ENCODE measurements around the gene PID1.

Gene PID1

GRCh38 chr2:229173825-229174359, 97.2 kb downstream of the PID1 start:
- H3K27me3 Mint-ChIP-seq (ENCODE audit: low read depth): no peaks in the 10 kb centered on the region
- H3K27ac Mint-ChIP-seq: no peak overlapping the region
- H3K4me1 Mint-ChIP-seq: no peaks in the 10 kb centered on the region
- TF ChIP-seq CTCF (IDR thresholded peaks at IDR 0.05; ENCODE audit: unreplicated experiment in 3 of 3): no peak
- H3K9me3 Mint-ChIP-seq: peaks cover 3% of the 10 kb centered on the region
- no peaks in the 10 kb centered on the region for H3K36me3 Mint-ChIP-seq (ENCODE audit: low read depth)
- H3K4me3 Mint-ChIP-seq: no peak overlapping the region

- Mint-ChIP-seq H3K4me1 (no peaks in the 10 kb centered on the region), H3K4me3 (no peak overlapping the region), H3K36me3 (ENCODE audit: low read depth) (no peaks in the 10 kb centered on the region), H3K27me3 (ENCODE audit: low read depth) (no peaks in the 10 kb centered on the region), H3K27ac (no peak overlapping the region), H3K9me3 (peaks cover 3% of the 10 kb centered on the region)
- no peak for TF ChIP-seq CTCF (IDR thresholded peaks at IDR 0.05; ENCODE audit: unreplicated experiment in 3 of 3)
Observed at GRCh38 chr2:229170916-229171315, 100.2 kb downstream of the PID1 start.

GRCh38 chr2:229170171-229170570, 100.9 kb downstream of the PID1 start:
- TF ChIP-seq CTCF (IDR thresholded peaks at IDR 0.05; ENCODE audit: unreplicated experiment in 3 of 3): no peak
- no peak overlapping the region for H3K27ac Mint-ChIP-seq
- no peaks in the 10 kb centered on the region for H3K9me3 Mint-ChIP-seq
- H3K27me3 Mint-ChIP-seq (ENCODE audit: low read depth): no peaks in the 10 kb centered on the region
- H3K4me3 Mint-ChIP-seq: no peak overlapping the region
- no peaks in the 10 kb centered on the region for H3K36me3 Mint-ChIP-seq (ENCODE audit: low read depth)
- no peaks in the 10 kb centered on the region for H3K4me1 Mint-ChIP-seq

DNA sequence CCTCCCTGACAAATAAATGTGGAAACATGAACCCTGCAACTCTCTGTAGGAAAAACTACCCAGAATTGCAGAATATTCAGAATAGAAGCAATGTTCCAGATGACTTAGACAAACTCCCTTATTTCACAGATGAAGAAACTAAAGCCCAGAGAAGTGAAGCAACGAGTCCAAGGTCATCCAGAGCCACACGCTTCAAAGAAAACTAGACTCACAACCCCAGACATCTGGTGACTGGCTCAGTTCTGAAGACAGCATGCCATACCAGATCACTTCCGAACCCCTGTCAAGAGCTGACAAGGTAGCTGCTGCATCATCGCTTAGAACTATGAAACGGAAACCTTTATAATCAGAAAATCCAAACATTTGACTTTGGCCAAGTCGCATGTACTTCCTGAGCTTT, 101.3 kb downstream of the PID1 start:
- Mint-ChIP-seq H3K4me1 (no peaks in the 10 kb centered on the region), H3K27ac (no peak overlapping the region), H3K4me3 (no peak overlapping the region), H3K27me3 (ENCODE audit: low read depth) (no peaks in the 10 kb centered on the region), H3K36me3 (ENCODE audit: low read depth) (no peaks in the 10 kb centered on the region), H3K9me3 (no peaks in the 10 kb centered on the region)
- no peak for TF ChIP-seq CTCF (IDR thresholded peaks at IDR 0.05; ENCODE audit: unreplicated experiment in 3 of 3)

- no peak overlapping the region for H3K4me3 Mint-ChIP-seq
- TF ChIP-seq CTCF (IDR thresholded peaks at IDR 0.05; ENCODE audit: unreplicated experiment in 3 of 3): no peak
- H3K27me3 Mint-ChIP-seq (ENCODE audit: low read depth): no peaks in the 10 kb centered on the region
- no peak overlapping the region for H3K27ac Mint-ChIP-seq
- no peaks in the 10 kb centered on the region for H3K36me3 Mint-ChIP-seq (ENCODE audit: low read depth)
- no peaks in the 10 kb centered on the region for H3K9me3 Mint-ChIP-seq
- no peaks in the 10 kb centered on the region for H3K4me1 Mint-ChIP-seq
Observed at GRCh38 chr2:229164545-229165249, 106.4 kb downstream of the PID1 start.

GRCh38 chr2:229163893-229164292, 107.2 kb downstream of the PID1 start:
- Mint-ChIP-seq H3K4me1 (no peaks in the 10 kb centered on the region), H3K9me3 (no peaks in the 10 kb centered on the region), H3K36me3 (ENCODE audit: low read depth) (no peaks in the 10 kb centered on the region), H3K27ac (no peak overlapping the region), H3K4me3 (no peak overlapping the region), H3K27me3 (ENCODE audit: low read depth) (no peaks in the 10 kb centered on the region)
- TF ChIP-seq CTCF (IDR thresholded peaks at IDR 0.05; ENCODE audit: unreplicated experiment in 3 of 3): no peak

Data from nephron (organoid).